OCI-LY3 (cell line): ENCODE data around the gene LTBP4.

Experiments used
- CTCF ChIP-seq: fragments of 200-600, 300-600 bp; sonication (generic); IDR thresholded peaks from 2 replicates; pipeline ENCODE4 v1.5.1; 2014; ENCODE audit warnings: antibody characterized with exemption, low read length, low read depth
- EZH2phosphoT487 ChIP-seq: fragments of 200-600 bp; shearing (Covaris generic); IDR thresholded peaks from 2 replicates; pipeline ENCODE4 v1.6.1; 2018; ENCODE audit warnings: antibody characterized with exemption, mixed run types, low read depth

- TF ChIP-seq EZH2phosphoT487 = no peak
- TF ChIP-seq CTCF = no peak; the same call in 1 of the 2 replicates
Measured at GRCh38 chr19:40662925-40663694, 61.9 kb downstream of the LTBP4 start.
